ENCODE data around the gene ADRA2C.

GRCh38 chr4:3732076-3733028 lies 33.8 kb upstream of the ADRA2C start:
- TF ChIP-seq POLR2A (IDR thresholded peaks at IDR 0.05) (no peak), CTCF (IDR thresholded peaks at IDR 0.05) (no peak), POLR2AphosphoS5 (IDR thresholded peaks at IDR 0.05) (no peak), EP300 (IDR thresholded peaks at IDR 0.05) (no peak)

Measured in sigmoid colon (tissue), 4 donors.